GM21786 (cell line): Measurements from ENCODE around the gene IER2.
A peak's percentile ranks its signal among the peaks of the same experiment; 100 is the strongest.
"Not testable (repeated sequence)": the region's sequence is repeated elsewhere in the genome, so short reads cannot be mapped to it uniquely, and the experiment has no call there.

Experiments used
- ATAC-seq: cut with Tn5 transposase; IDR thresholded peaks from one replicate; pipeline ENCODE4 v1.9.1; 2021; ENCODE audit not compliant: unreplicated experiment

IER2 gene

GRCh38 chr19:13138171-13138915 is 11.9 kb upstream of the IER2 start:
- no peak for ATAC-seq

- ATAC-seq = no peak
Measured at GRCh38 chr19:13138916-13139198, 11.4 kb upstream of the IER2 start.

DNA sequence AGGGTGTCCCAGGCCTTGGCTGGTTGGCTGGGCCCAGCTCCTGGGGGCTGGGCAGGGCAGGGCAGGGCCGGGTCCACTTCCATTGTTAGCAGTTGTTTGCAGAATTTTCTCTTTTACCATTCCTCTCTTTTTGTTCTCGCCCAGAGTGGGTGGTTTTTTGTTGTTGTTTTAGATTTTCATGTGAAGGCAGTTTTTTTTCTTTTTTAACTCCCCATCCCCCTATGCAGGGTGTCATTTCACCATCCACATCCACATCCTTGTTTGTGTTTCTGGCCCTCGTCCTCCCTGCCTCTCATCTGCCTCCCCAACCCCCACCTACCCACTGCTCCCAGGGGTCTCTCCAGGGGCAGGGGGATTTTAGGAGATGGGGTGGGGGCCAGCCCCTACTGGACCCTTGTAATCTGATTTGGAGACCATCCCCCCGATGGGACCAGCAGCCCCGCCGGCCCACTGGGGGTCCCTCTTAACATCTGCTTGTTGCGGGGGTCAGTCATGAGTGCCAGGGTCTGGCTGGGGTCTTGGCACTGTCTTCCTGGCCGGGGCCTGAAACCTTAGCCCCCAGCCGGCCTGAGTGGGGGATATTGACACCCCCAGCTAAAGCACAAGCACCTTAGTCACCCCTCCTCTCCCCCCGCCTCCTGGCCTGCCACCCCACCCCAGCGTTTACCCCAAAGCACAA is 10.4 kb upstream of the IER2 start:
- ATAC-seq = no peak

- no peak for ATAC-seq
Measured at GRCh38 chr19:13146763-13147563, 3.2 kb upstream of the IER2 start.

- ATAC-seq = not testable (repeated sequence)
Measured at GRCh38 chr19:13149173-13149627, 1.0 kb upstream of the IER2 start.

DNA sequence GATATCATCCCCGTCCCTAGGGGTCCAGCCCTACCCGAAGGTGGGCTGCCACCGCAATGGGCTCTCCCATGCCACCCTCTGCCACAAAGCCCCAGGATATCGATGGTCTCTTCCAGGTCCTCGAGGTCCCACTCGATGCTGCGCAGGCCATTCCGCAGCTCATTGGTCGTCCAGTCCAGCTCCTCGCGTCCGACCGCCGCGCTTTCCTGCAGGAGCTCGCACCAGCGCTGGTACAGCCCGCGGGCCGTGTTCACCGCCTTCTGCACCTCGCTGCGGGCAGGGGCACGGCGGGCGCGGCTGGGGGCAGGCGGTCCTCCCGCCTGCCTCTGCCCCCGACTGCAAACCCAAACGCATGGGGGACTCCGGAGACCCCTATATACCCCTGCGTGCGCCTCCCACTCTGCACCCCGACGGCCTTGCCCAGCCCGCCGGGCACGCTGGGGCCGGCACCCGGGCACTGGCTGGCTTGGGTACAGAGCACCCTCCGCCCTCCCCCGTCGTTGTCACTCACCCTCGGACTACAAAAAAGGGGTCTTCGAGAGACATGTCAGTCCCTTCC is 504 bp upstream of the IER2 start:
- no peak for ATAC-seq

DNA sequence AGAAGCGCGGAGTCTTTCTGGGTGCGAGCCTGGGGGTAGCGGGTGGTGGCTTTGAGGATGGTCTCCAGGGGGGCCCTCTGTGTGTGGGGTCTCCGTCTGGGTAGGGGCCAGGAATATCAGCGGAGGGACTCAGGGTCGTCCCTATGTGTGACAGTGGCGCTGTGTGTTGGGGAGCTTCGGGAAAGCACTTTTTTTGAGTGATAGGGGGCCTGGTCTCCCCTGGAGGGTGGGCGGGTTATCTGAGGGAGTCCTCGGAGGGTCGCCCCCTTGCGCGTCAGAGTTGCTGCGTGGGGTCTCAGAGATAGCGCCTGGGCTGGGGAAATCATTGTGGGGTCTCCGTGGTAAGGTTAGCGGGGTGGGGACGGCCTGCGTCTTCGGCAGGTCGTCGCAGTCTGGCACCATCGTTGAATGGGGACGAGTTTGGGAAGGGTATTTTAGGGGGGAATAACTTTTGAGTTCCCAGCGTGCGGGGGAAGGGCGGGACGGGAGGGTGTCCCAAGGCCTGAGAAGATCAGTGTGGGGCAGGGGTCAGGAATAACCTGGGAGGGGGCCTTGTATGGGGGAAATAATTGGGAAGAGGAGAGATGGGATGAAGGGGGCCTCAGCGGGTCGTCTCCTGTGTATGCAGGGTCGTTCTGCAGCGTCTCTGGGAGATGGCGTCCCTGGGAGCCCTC is 857 bp downstream of the IER2 start:
- ATAC-seq = no peak

GRCh38 chr19:13151605-13152355 is 1.6 kb downstream of the IER2 start:
- ATAC-seq = peak; percentile 32

- ATAC-seq = peak; percentile 10
Measured at GRCh38 chr19:13152356-13152973, 2.3 kb downstream of the IER2 start.

DNA sequence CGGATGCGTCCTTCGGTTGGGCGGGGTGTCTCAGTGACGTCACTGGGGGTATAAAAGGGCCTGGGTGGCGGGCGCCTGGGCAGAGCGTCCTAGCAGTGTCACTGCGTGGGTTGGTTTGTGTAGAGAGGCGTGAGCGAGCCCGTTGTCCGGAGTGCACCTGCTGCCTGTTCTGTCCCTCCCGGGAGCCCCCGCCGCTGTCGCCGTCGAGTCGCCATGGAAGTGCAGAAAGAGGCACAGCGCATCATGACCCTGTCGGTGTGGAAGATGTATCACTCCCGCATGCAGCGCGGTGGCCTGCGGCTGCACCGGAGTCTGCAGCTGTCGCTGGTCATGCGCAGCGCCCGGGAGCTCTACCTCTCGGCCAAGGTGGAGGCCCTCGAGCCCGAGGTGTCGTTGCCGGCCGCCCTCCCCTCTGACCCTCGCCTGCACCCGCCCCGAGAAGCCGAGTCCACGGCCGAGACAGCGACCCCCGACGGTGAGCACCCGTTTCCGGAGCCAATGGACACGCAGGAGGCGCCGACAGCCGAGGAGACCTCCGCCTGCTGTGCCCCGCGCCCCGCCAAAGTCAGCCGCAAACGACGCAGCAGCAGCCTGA is 2.9 kb downstream of the IER2 start:
- ATAC-seq = peak; percentile 17

- no peak for ATAC-seq
Measured at GRCh38 chr19:13153569-13154240, 3.5 kb downstream of the IER2 start.

DNA sequence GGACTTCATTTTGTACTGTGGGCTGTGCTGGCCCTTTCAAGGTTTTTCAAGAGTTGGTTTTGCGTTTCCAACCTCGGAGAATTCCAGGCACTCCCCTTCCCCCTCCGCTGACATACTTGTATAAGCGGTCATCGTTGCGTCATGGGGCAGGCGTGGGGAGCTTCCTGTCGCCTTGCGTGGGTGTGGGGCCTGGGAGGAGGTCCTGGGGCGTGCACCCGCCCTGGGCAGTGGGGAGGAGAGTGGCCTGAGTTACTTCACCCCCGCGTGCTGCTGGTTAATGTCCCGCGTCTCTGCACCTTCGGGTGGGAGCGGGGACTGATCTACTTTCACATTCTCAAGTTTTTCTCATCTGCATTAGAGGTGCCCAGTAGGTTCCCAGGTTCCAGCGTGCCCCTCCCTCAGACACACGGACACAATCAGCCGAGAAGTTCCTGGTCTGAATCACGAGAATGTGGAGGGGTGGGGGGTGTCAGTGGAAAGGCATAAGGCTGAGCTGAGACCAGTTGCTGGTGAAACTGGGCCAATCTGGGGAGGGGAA is 4.1 kb downstream of the IER2 start:
- no peak for ATAC-seq

DNA sequence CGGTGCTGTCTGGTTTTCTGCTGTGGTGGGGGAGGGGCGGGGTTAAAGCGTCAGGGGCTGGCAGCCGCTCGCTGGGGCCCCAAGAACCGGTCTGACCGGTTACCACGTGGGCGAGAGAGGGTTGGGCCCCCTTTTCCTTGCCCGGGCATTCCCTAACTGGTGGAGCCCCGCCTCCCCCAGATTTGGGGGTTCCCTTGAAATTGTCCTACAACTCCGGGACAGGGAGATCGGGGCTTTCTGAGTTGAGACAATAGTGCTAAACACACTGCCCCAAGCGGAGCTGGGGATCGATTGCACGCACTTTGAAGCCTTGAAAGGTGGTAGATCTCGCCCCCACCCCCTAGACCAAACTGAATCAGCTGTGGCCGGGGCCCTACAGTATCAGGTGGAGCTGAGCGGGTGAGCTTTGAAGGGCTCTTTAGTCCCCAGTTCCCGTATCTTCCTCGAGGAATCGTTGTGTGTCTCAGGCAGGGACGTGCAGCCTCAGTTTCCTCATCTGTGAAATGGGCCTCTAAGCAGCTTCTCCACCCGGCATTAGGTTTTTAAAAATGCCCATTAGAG is 4.8 kb downstream of the IER2 start:
- no peak for ATAC-seq

- ATAC-seq = no peak
Measured at GRCh38 chr19:13155472-13156359, 5.5 kb downstream of the IER2 start.

GRCh38 chr19:13159713-13160112 is 9.5 kb downstream of the IER2 start:
- no peak for ATAC-seq

DNA sequence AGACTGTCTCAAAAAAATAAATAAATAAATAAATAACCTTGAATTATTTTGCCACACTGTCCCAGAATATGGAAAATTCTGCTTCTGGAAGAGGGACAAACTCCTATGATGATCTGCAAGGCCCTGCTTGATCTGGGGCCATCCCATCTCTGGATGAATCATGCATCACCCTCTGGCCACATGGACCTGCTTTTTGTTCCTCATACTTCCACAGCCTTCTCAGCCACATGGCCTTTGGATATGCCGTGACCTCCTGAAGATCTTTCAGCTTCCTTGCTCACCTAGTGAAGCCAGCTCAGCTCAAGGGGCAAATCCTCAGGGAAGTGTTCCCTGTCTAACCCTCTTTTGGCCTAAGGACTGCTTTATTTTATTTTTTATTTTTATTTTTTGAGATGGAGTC is 10.3 kb downstream of the IER2 start:
- no peak for ATAC-seq
